HepG2 (cell line): ENCODE data around the gene PATZ1. TPM values are rescaled to one million over a fixed set of nuclear protein-coding genes. Genes with fewer than 3 reads are reported as not detected.

Experiments
- ATAC-seq: fragments of 200-7000 bp; cut with Tn5 transposase; 3 replicates; pipeline ENCODE4 v1.9.1; 2020; ENCODE audit warnings: mild to moderate bottlenecking, moderate library complexity
- BruUV-seq: library from RNA; stranded (reverse); fragments of 400-500 nt; replicated peaks from 2 replicates; lab custom pipeline; 2021; lab: Mats Ljungman, UMichigan
- CTCF ChIA-PET: fragments of 300-600 bp; formaldehyde crosslinking; extraction: SDS; loops from one replicate; lab custom pipeline; 2021; ENCODE audit warnings: low total read pairs, inconsistent platforms, low intra/inter-chr PET ratio; lab: Yijun Ruan, JAX
- POLR2A ChIA-PET: fragments of 350-600 bp; sonication (Branson Sonifier 250); formaldehyde crosslinking; loops from one replicate; lab custom pipeline; 2020; ENCODE audit warnings: antibody characterized with exemption, inconsistent platforms; lab: Yijun Ruan, JAX
- DNase-seq: peaks from one replicate; pipeline ENCODE4 v3.0.0-alpha.2; 2015; ENCODE audit warnings: low spot score
- FAIRE-seq: peaks from 3 replicates; lab custom pipeline; 2011; peaks lifted over from hg19 to GRCh38; lab: Jason Lieb, UNC
- H2AFZ ChIP-seq: one replicate; pipeline ENCODE4 v1.6.1; 2011; ENCODE audit warnings: low read length, inconsistent platforms
- H3K27ac ChIP-seq: fragments of 300-600 bp; 3 replicates; pipeline ENCODE4 v1.8.0; 2011; ENCODE audit warnings: mixed run types, mild to moderate bottlenecking, mixed read lengths, low read length, inconsistent platforms; ENCODE audit not compliant: insufficient read depth; ENCODE audit errors: extremely low read length
- H3K27me3 ChIP-seq, 2 experiments: fragments of 200-600 bp in 1 of 2; 2 replicates in 1 of 2; 3 replicates in 1 of 2; pipeline versions ENCODE4 v1.6.0 to v1.8.0; 2011; ENCODE audit warnings: low read length in 2 of 2, mild to moderate bottlenecking in 2 of 2, moderate library complexity in 2 of 2, inconsistent platforms in 1 of 2; ENCODE audit not compliant: insufficient read depth in 2 of 2, control insufficient read depth in 1 of 2
- H3K36me3 ChIP-seq, 2 experiments: fragments of 200-600 bp in 1 of 2; replicated peaks in 1 of 2; 2 replicates in 1 of 2; 3 replicates in 1 of 2; pipeline versions ENCODE4 v1.5.1 to v1.8.0; 2011; ENCODE audit warnings: low read length in 2 of 2, inconsistent platforms in 1 of 2; ENCODE audit not compliant: insufficient read depth in 2 of 2, control insufficient read depth in 1 of 2
- H3K4me1 ChIP-seq: 2 replicates; pipeline ENCODE4 v1.5.1; 2012; ENCODE audit warnings: low read length, inconsistent platforms; ENCODE audit not compliant: insufficient read depth
- H3K4me2 ChIP-seq: 2 replicates; pipeline ENCODE4 v1.6.0; 2011; ENCODE audit warnings: low read depth, low read length, inconsistent platforms
- H3K4me3 ChIP-seq, 3 experiments: fragments of 200-600 bp in 1 of 3; sonication (generic), shearing (Covaris generic) in 1 of 3; replicated peaks in 1 of 3; 2 replicates each; pipeline ENCODE4 v1.5.1; 2011 to 2016; ENCODE audit warnings: low read length in 3 of 3, inconsistent platforms in 2 of 3, low read depth in 2 of 3, mild to moderate bottlenecking in 2 of 3, control low read depth in 1 of 3, mixed read lengths in 1 of 3; ENCODE audit not compliant: insufficient read depth in 1 of 3
- H3K79me2 ChIP-seq: one replicate; pipeline ENCODE4 v1.6.1; 2011; ENCODE audit warnings: low read length, inconsistent platforms; ENCODE audit not compliant: insufficient read depth
- H3K9ac ChIP-seq: 2 replicates; pipeline ENCODE4 v1.6.0; 2011; ENCODE audit warnings: mild to moderate bottlenecking, low read depth, low read length, inconsistent platforms; ENCODE audit not compliant: insufficient read depth
- H3K9me3 ChIP-seq: 2 replicates; pipeline ENCODE4 v1.5.1; 2012; ENCODE audit warnings: mild to moderate bottlenecking, low read length
- H4K20me1 ChIP-seq: 2 replicates; pipeline ENCODE4 v1.6.0; 2011; ENCODE audit warnings: inconsistent platforms, mild to moderate bottlenecking, low read length, moderate library complexity; ENCODE audit not compliant: insufficient read depth
- AGO2 ChIP-seq: fragments of 200-400 bp; formaldehyde crosslinking; optimal IDR thresholded peaks from 2 replicates; pipeline ENCODE3; 2017; ENCODE audit warnings: mild to moderate bottlenecking, low read depth, low read length, moderate library complexity
- KDM5B ChIP-seq: sonication (generic); formaldehyde crosslinking; IDR thresholded peaks from 2 replicates; pipeline ENCODE4 v1.4.0; 2020; ENCODE audit warnings: missing genetic modification reagents, mild to moderate bottlenecking, borderline replicate concordance
- LCORL ChIP-seq, 2 experiments: fragments of 450-650 bp in 1 of 2; sonication (generic) in 1 of 2; formaldehyde crosslinking in 1 of 2; IDR thresholded peaks; 2 replicates each; pipeline versions ENCODE4 v1.5.0 to v1.6.1; 2017 to 2020; ENCODE audit warnings: antibody characterized with exemption in 1 of 2, missing genetic modification reagents in 1 of 2
- MXD4 ChIP-seq: IDR thresholded peaks from 2 replicates; pipeline ENCODE4 v1.6.1; 2016; ENCODE audit warnings: mild to moderate bottlenecking, missing biosample characterization, missing genetic modification reagents
- NFYC ChIP-seq: IDR thresholded peaks from 2 replicates; pipeline ENCODE4 v1.6.1; 2016; ENCODE audit warnings: missing genetic modification reagents, missing compliant biosample characterization
- PHF20 ChIP-seq: sonication (generic); formaldehyde crosslinking; IDR thresholded peaks from 2 replicates; pipeline ENCODE4 v1.5.0; 2020; ENCODE audit warnings: mild to moderate bottlenecking, missing genetic modification reagents
- POLR2A ChIP-seq, 2 experiments: IDR thresholded peaks; 2 replicates each; pipeline ENCODE4 v1.6.1; 2011; ENCODE audit warnings: low read depth in 2 of 2, low read length in 2 of 2, mild to moderate bottlenecking in 1 of 2, moderate library complexity in 1 of 2; ENCODE audit not compliant: insufficient read depth in 1 of 2
- SOX13 ChIP-seq, 3 experiments: fragments of 450-650 bp in 1 of 3; sonication (generic) in 1 of 3; formaldehyde crosslinking in 1 of 3; IDR thresholded peaks in 2 of 3; conservative IDR thresholded peaks in 1 of 3; 2 replicates each; pipeline versions ENCODE4 v1.5.0 to v1.6.1; 2016 to 2020; ENCODE audit warnings: antibody characterized with exemption in 1 of 3, mild to moderate bottlenecking in 1 of 3, missing compliant biosample characterization in 1 of 3, missing genetic modification reagents in 1 of 3, moderate library complexity in 1 of 3
- THAP11 ChIP-seq: IDR thresholded peaks from 2 replicates; pipeline ENCODE4 v1.6.1; 2016; ENCODE audit warnings: missing biosample characterization, missing genetic modification reagents
- TRIM22 ChIP-seq: fragments of 450-650 bp; IDR thresholded peaks from 2 replicates; pipeline ENCODE4 v1.6.1; 2017
- TRIM24 ChIP-seq: sonication (generic); formaldehyde crosslinking; IDR thresholded peaks from 2 replicates; pipeline ENCODE4 v1.8.0; 2022; ENCODE audit warnings: mild to moderate bottlenecking, missing genetic modification reagents
- ZFP90 ChIP-seq: sonication (generic); formaldehyde crosslinking; IDR thresholded peaks from 2 replicates; pipeline ENCODE4 v1.8.0; 2022; ENCODE audit warnings: missing genetic modification reagents, mild to moderate bottlenecking, inconsistent platforms, borderline replicate concordance
- ZFP91 ChIP-seq: sonication (generic); formaldehyde crosslinking; IDR thresholded peaks from 2 replicates; pipeline ENCODE4 v1.9.0; 2022; ENCODE audit warnings: missing genetic modification reagents, mild to moderate bottlenecking, borderline replicate concordance
- ZNF704 ChIP-seq: sonication (generic); formaldehyde crosslinking; IDR thresholded peaks from 2 replicates; pipeline ENCODE4 v1.8.1; 2023; ENCODE audit warnings: mild to moderate bottlenecking, inconsistent platforms, moderate library complexity, missing genetic modification reagents, borderline replicate concordance
- ZNF879 ChIP-seq: sonication (generic); formaldehyde crosslinking; IDR thresholded peaks from 2 replicates; pipeline ENCODE4 v1.8.1; 2023; ENCODE audit warnings: missing genetic modification reagents
- ZSCAN21 ChIP-seq: sonication (generic); formaldehyde crosslinking; IDR thresholded peaks from 2 replicates; pipeline ENCODE4 v1.8.0; 2022; ENCODE audit warnings: mild to moderate bottlenecking, missing genetic modification reagents, moderate library complexity, borderline replicate concordance
- WGBS: methylation state at CpG from one replicate; pipeline ENCODE4 v1.1.6; 2017; ENCODE audit warnings: low lambda C conversion rate; 5-methylcytosine and 5-hydroxymethylcytosine counted together
- in situ Hi-C: cut with HindIII; loops from 2 replicates; pipeline ENCODE4 v1.10.0; 2017; ENCODE audit warnings: low pct_unique_long_range_greater_than_20kb; ENCODE audit not compliant: extremely low pct_ligation_motif_present
- intact Hi-C: fragments of 100-400 bp; cut with micrococcal nuclease; formaldehyde crosslinking; loops from one replicate; pipeline ENCODE4 v1.10.0; 2022; ENCODE audit not compliant: unreplicated experiment
- polyA plus RNA-seq, 8 experiments: library from polyadenylated mRNA; depleted of rRNA in 3 of 8; stranded (reverse) in 7 of 8; unstranded in 1 of 8; fragments of >200 nt; fragmentation: Illumina TruSeq in 4 of 8; extraction: Trizol in 4 of 8; gene quantifications; 2 replicates each; pipeline versions ENCODE4 v1.2.1 to v1.2.3, GENCODE V29; 2011 to 2016; ENCODE audit warnings: low read depth in 4 of 8, missing spikeins in 1 of 8, mixed read lengths in 1 of 8; ENCODE audit not compliant: insufficient read depth in 1 of 8
- total RNA-seq, 5 experiments: library from RNA; depleted of rRNA; stranded (reverse); fragments of >200 nt; fragmentation: Illumina TruSeq; extraction: Trizol; gene quantifications; 2 replicates each; pipeline ENCODE4 v1.2.3, GENCODE V29; 2016; ENCODE audit warnings: low read depth in 1 of 5

Gene PATZ1
- total and polyA plus RNA-seq, 2 of the 13 experiments (the other 11 are each of a cell fraction or from before 2014, with no cell fraction given) = 24.9 to 30.5 TPM

- H3K36me3 ChIP-seq = peaks cover 7 to 35% of the 10 kb centered on the region in 2 experiments
- FAIRE-seq (no peak), ATAC-seq (no peak), DNase-seq (no peak)
- CTCF ChIA-PET = no interaction called here
- H3K4me1 ChIP-seq = peaks cover 74% of the 10 kb centered on the region
- no peaks in the 10 kb centered on the region for H3K9me3 ChIP-seq
- peak overlapping the region; percentile 75 for H3K27ac ChIP-seq
- H3K9ac ChIP-seq = peak overlapping the region; percentile 73; the same call in 1 of the 2 replicates
- H3K27me3 ChIP-seq = no peaks in the 10 kb centered on the region; a peak in 1 of 5 replicates
- WGBS = 90% methylated on average over 22 of the region's 35 CpGs
- peaks cover 53% of the 10 kb centered on the region for H4K20me1 ChIP-seq
- H3K4me2 ChIP-seq = peak overlapping the region; percentile 97
- peaks cover 62% of the 10 kb centered on the region for H3K79me2 ChIP-seq
- POLR2A ChIA-PET = interaction anchor here (0.7 to 1.0 kb wide), 2 partner anchors 54 to 60 kb away, joined by 3 to 6 read pairs; partner anchors contain the start of gene DRG1
- no TSS peak for BruUV-seq
- no peak overlapping the region for H2AFZ ChIP-seq
- H3K4me3 ChIP-seq = peak overlapping the region; percentile 64 to 91 (median 85)
- in situ Hi-C loops (loop anchor here (5.0 kb wide), 1 partner anchor 53 kb away; the partner anchor contains the start of gene DRG1), intact Hi-C loops (no loop called here)
- TF ChIP-seq ZNF704 (CRISPR knock-in tag) (no peak), ZNF879 (CRISPR knock-in tag) (no peak), ZFP90 (CRISPR knock-in tag) (peak; percentile 82), SOX13 (IDR thresholded peaks at IDR 0.05) (no peak), SOX13 (CRISPR knock-in tag; conservative IDR thresholded peaks at IDR 0.05 in 1 of 2, IDR thresholded peaks at IDR 0.05 in 1 of 2) (no peak), TRIM22 (no peak), KDM5B (CRISPR knock-in tag) (peak; percentile 11; the same call in 1 of the 2 replicates), PHF20 (CRISPR knock-in tag) (no peak), ZSCAN21 (CRISPR knock-in tag) (peak; percentile 19; the same call in 1 of the 2 replicates), NFYC (CRISPR knock-in tag) (no peak), MXD4 (CRISPR knock-in tag) (no peak), THAP11 (CRISPR knock-in tag) (no peak), ZFP91 (CRISPR knock-in tag) (peak; percentile 21; the same call in 1 of the 2 replicates), AGO2 (peak; percentile 78), LCORL (IDR thresholded peaks at IDR 0.05) (no peak), LCORL (CRISPR knock-in tag; IDR thresholded peaks at IDR 0.05) (no peak), POLR2A (IDR thresholded peaks at IDR 0.05; ENCODE audit: insufficient read depth in 1 of 2, low read depth in 2 of 2, low read length in 2 of 2) (peak in 1 of 2 experiments; percentile 14; a peak in 2 of 4 replicates), TRIM24 (CRISPR knock-in tag) (no peak)
Observed at GRCh38 chr22:31344578-31345330, 1.4 kb downstream of the PATZ1 start.
